ENCODE results near the gene BUB3.

- TF ChIP-seq CREB1 (CRISPR knock-in tag; IDR thresholded peaks at IDR 0.05; ENCODE audit: low read depth) (no peak), CTCF (conservative IDR thresholded peaks at IDR 0.05; ENCODE audit: low read depth in 2 of 2) (no peak), POLR2AphosphoS5 (IDR thresholded peaks at IDR 0.05; ENCODE audit: low read depth) (no peak), ZNF462 (CRISPR knock-in tag; IDR thresholded peaks at IDR 0.05) (no peak), EZH2 (IDR thresholded peaks at IDR 0.05; ENCODE audit: low read depth, unreplicated experiment) (peak; percentile 93), REST (IDR thresholded peaks at IDR 0.05; ENCODE audit: unreplicated experiment) (no peak), EZH2phosphoT487 (IDR thresholded peaks at IDR 0.05; ENCODE audit: unreplicated experiment) (no peak), STAT1 (IDR thresholded peaks at IDR 0.05; ENCODE audit: unreplicated experiment) (no peak), JUNB (IDR thresholded peaks at IDR 0.05; ENCODE audit: unreplicated experiment) (no peak), NANOG (IDR thresholded peaks at IDR 0.05; ENCODE audit: borderline replicate concordance) (no peak), ETS1 (IDR thresholded peaks at IDR 0.05) (no peak), ZNF331 (CRISPR knock-in tag; IDR thresholded peaks at IDR 0.05; ENCODE audit: low read depth) (no peak), ZNF114 (CRISPR knock-in tag; IDR thresholded peaks at IDR 0.05) (no peak)
Observed at GRCh38 chr10:123141791-123142700, 12.2 kb upstream of the BUB3 start.
